GM12872 (cell line): Measurements from ENCODE around the gene PTPRT.

Experiments used
- TF ChIP-seq, protein P1 (sequence below): IDR thresholded peaks from 3 replicates; pipeline ENCODE4 v1.5.1; 2011; ENCODE audit warnings: low read depth, mild to moderate bottlenecking, low read length, moderate library complexity; ENCODE audit not compliant: insufficient read depth

Gene PTPRT

DNA sequence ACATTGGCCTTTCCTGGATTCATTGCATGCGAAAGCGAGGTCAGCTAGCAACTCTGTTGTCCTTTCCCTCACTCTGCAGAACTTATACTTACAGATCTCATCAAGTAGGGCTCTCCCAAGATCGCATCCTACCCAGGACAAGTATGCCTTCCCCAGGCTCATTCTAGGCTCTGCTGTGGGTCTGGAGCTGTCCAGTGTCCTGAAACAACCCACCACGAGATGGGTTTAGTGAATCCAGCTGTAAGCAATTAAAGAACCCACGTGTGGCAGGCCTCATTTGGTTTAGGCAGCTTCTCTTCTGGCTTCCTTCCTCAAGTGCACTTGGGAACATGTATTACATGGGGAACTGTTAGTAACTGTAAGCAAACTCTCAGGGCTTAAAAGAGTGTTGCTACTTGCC, 1165.1 kb downstream of the PTPRT start:
- TF ChIP-seq, protein P1, sequence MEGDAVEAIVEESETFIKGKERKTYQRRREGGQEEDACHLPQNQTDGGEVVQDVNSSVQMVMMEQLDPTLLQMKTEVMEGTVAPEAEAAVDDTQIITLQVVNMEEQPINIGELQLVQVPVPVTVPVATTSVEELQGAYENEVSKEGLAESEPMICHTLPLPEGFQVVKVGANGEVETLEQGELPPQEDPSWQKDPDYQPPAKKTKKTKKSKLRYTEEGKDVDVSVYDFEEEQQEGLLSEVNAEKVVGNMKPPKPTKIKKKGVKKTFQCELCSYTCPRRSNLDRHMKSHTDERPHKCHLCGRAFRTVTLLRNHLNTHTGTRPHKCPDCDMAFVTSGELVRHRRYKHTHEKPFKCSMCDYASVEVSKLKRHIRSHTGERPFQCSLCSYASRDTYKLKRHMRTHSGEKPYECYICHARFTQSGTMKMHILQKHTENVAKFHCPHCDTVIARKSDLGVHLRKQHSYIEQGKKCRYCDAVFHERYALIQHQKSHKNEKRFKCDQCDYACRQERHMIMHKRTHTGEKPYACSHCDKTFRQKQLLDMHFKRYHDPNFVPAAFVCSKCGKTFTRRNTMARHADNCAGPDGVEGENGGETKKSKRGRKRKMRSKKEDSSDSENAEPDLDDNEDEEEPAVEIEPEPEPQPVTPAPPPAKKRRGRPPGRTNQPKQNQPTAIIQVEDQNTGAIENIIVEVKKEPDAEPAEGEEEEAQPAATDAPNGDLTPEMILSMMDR: no peak
